GM19035 (cell line): Measurements from ENCODE around the gene MTG2.

Experiments used
- ATAC-seq: cut with Tn5 transposase; IDR thresholded peaks from one replicate; pipeline ENCODE4 v1.9.1; 2021; ENCODE audit not compliant: unreplicated experiment

The MTG2 gene

GRCh38 chr20:62229667-62230066 is 46.8 kb downstream of the MTG2 start:
- ATAC-seq: no peak

DNA sequence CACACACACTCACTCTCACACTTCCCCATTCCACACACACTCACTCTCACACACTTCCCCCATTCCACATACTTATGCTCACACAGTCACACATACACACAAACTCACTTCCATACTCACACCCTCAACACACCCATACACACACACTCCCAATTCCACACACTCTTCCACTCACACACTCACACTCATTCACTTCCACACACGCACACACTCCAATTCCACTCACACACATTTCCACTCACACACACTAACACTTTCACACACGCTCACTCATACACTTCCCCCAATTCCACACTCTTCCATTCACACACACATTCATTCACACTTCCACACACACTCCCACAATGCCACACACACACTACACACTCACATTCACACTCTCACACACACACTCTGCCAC is 47.4 kb downstream of the MTG2 start:
- ATAC-seq: no peak

- no peak for ATAC-seq
Observed at GRCh38 chr20:62230696-62231095, 47.9 kb downstream of the MTG2 start.

DNA sequence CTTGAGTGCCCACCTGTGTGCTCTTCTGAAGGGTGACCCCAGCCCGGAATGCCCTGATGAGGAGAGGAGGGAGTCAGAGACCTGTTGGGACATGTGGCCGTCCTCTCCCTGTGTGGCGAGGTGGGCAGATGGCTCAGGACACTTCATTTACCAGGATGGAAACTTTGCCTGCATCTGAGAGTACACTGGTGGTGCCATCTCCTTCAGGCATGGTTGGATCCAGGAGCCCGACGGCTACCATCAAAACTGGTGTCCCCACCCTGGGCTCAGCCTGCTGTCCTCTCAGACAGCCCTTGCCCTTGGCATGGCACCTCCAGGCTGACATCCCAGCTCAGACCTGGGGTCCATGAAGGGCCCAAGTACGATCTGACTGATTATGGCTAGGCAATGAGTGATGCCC is 48.5 kb downstream of the MTG2 start:
- no peak for ATAC-seq

DNA sequence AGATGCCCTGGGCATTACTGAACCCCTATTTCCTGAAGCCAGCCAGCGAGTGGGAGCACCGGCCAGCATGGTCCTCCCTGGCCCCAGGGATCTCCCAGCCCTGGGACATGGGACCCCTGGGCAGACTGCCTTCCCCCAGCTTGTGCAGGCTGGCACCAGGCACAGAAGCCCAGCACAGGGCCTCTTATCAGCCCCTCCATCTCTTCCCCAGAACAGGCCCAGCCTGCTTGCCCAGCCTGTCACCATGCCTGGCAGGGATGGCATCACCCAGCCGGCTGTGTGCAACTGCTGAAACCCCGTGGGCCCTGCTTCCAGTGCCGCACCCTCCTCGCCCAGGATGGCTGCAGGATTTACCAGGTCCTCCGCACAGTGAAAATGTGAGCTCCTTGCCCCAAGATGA is 49.4 kb downstream of the MTG2 start:
- ATAC-seq: no peak

DNA sequence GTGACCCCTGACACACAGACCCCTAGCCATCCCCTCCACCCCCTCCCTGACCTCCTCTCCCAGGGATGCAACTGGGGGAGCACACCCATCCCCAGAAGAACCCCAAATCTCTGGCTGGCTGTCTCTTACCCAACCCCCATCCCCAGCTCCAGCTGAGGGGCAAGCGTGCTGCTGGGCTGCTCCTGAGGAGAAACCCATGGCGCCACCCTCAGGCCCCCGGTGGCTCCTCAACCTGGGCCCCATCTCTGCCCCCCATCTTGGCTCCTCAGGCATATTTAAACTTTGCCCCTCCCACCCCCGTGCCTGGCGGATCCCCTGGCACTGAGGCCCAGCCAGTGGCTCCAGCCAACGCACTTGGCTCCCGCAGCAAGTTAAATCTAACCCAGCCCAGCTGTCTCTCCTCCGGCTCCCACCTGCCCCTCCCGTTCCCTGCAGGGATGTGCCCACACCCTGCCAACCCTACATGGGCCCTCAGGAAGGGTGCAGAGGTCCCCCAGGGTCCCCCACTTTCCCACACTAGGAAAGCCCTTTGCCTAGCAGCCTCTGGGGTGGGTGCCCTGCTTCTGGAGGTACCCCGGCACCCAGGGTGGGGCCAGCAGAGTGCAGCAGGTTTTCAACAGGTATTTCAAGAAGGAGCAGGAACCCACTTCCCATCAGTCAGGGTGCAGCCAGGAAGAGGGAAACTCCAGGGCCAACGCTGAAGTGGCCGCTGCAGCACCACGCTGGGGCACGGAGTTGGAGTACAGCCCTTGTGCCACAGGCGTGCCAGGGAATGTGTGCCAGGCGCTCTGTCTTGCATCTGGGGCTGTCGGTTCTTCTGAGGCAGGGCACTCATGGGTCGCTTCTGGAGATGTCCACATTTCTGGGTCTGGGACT is 50.2 kb downstream of the MTG2 start:
- ATAC-seq: no peak

GRCh38 chr20:62233684-62234083 is 50.9 kb downstream of the MTG2 start:
- ATAC-seq: no peak

DNA sequence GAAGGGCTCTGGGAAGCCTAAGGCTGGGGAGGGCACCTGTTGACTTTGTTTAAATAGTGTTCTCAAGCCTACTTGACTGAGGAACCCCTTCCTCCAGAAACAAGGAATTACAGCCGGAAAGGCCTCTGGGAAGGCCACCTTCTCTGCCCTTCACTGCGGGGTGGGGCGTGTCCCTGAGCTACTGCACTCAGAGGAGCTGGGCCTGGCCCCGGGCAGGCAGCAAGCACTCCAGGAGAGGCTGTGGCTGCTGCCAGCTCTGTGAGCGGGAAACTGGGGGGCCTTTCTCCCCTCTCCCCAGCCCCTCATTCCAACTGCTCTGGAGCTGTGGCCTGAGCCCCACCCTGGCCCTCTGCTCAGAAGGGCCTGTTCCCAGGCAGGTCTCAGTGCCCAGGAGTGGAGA is 51.5 kb downstream of the MTG2 start:
- ATAC-seq: no peak

GRCh38 chr20:62235001-62235776 is 52.4 kb downstream of the MTG2 start:
- no peak for ATAC-seq

DNA sequence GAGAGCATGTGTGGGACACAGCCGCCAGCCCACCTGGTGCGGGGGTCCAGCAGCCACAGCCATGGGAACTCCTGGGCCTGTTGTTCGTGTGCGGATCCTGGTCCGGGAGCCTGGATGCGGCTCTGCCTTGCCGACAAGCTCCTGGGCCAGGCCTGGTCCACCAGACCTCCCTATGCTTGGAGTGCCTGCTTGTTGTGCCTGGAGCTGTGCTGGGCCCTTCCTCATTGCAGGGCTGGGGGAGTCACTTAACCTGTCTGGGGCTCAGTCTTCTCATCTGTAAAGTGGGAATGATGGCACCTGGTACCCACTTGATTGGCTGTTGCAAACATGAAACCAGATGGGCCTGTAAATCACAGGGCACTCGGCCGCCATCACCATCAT is 52.9 kb downstream of the MTG2 start:
- ATAC-seq: no peak

- ATAC-seq: no peak
Observed at GRCh38 chr20:62236200-62236599, 53.4 kb downstream of the MTG2 start.

- no peak for ATAC-seq
Observed at GRCh38 chr20:62236766-62237513, 54.1 kb downstream of the MTG2 start.

GRCh38 chr20:62237514-62237800 is 54.6 kb downstream of the MTG2 start:
- ATAC-seq: no peak

DNA sequence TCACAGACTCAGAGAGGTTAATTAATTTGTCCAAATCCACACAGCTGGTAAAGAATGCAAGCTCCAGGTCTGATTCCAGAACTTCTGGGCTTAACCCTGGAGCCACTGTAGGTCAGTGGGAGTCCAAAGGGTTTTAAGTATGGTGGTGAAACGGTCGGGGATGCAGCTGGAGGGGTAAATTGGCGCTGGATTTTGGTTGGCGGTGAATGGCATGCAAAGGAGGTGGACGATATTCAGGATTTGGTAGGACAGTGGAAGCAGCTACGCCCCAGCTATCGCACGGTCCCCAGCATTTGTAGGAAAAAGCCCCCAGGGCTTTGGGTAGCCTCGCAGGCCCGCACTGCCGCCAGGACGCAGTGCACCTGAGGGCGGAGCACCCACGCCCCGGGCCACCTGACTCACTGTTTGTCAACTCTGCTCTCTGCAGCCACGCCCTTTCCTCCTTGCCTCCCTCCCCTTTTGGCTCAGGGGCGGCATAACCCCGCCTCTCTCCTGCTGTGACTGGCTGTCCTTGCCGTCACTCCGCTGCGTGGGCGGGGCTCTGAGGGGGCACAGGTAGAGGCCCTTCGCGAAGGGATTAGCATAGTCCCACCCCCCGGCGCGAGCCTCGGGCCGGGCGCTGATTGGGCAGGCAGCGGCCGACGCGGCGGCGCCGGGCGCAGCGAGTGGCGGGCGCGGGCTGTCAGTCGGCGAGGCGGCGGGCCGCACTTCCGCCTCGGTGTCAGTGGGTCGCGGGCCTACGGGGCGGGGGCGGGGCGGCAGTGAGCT is 55.2 kb downstream of the MTG2 start, which contains the start of gene OSBPL2:
Gene OSBPL2 (plus strand): TSS at position 721 of the 768 bp plus-strand sequence. CDS start 17,664 bp downstream, outside the sequence.
- peak; percentile 97 for ATAC-seq

- no peak for ATAC-seq
Observed at GRCh38 chr20:62238569-62239277, 55.9 kb downstream of the MTG2 start.

DNA sequence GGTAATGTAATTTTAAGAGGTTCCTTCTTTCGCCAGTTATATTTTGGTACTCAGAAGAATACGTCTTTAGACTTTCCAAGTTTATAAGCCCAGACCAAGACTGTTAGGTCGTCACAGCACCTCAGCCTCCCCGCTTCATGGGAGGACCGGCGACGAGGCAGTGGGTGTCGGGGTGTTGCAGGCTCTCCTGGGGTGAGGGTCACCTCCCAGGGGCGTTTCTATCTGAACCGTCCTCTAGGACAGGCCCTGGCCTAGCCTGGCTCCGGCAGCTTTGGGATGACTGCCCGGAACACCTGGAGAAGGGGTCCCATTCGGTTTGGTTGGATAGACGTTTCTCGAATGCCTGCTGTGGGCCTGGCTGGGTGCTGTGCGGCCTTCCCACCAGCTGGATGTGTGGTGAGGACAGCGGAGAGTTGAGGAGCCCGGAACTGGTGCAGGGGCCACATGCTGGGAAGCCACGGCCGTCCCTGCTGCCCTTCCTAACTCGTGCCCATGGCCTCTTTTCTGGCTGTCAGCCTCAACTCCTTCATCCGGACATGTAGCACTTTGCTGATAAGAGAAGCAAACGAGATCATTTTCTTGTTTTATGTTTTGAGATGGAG is 56.6 kb downstream of the MTG2 start:
- ATAC-seq: no peak

DNA sequence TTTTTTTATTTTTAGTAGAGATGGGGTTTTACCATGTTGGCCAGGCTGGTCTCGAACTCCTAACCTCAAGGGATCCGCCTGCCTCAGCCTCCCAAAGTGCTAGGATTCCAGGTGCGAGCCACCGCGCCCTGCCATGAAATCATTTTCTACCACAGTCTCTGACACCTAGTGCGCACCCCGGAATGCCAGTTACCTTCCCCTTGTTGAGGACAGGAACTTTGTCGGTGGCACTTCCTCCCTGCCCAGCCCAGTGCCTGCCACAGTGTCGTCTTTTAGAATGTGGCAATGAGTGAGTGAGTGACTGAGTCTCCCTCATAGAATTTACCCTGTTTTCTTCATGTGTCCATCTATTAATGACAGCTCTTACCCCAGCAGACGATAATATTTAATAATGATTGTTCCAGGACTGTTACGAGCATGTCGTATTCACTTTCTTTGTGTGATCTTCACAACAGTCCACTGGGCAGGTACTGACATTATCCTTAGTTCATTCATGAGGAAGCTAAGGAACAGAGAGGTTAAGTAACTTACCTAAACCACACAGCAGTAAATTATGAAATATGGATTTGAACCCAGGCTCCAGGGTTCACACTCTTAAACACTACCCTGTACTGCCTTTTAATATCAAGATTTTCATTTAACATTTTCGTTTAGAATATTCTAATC is 57.3 kb downstream of the MTG2 start:
- no peak for ATAC-seq

GRCh38 chr20:62241506-62241905 is 58.7 kb downstream of the MTG2 start:
- ATAC-seq: no peak

- ATAC-seq: no peak
Observed at GRCh38 chr20:62242176-62242575, 59.3 kb downstream of the MTG2 start.
